Measurements from ENCODE around the gene SMOC2. TPM values are rescaled to one million over a fixed set of nuclear protein-coding genes. Genes with fewer than 3 reads are reported as not detected.

Gene SMOC2
- total and polyA plus RNA-seq, 2 donors (not counting 1 experiment from before 2014, with no cell fraction given), result 0.37 TPM; not detected in 1

- H3K9me3 Mint-ChIP-seq (ENCODE audit: insufficient read depth), result no peaks in the 10 kb centered on the region
- H3K9me3 ChIP-seq (ENCODE audit: control extremely low read depth in 1 of 3, control insufficient read depth in 2 of 3, insufficient read depth in 1 of 3, low read length in 2 of 3), result peaks cover 0 to 21% (median 0%) of the 10 kb centered on the region in 3 donors
- H3K36me3 ChIP-seq (replicated peaks in 1 of 2; ENCODE audit: control extremely low read depth in 1 of 2, control insufficient read depth in 1 of 2, extremely low read depth in 1 of 2, insufficient read depth in 2 of 2, low read length in 1 of 2), result no peaks in the 10 kb centered on the region
- POLR2A ChIA-PET, result no interaction called here
- no peaks in the 10 kb centered on the region for H3K27me3 Mint-ChIP-seq
- WGBS (ENCODE audit: insufficient coverage), result 89% methylated on average over 37 of the region's 37 CpGs
- H4K20me1 ChIP-seq (ENCODE audit: control insufficient read depth, insufficient read depth, low read length, poor library complexity, severe bottlenecking), result no peaks in the 10 kb centered on the region
- no peak overlapping the region for H3K4me3 Mint-ChIP-seq
- ATAC-seq (ENCODE audit: low read depth) (no peak), DNase-seq (no peak)
- no peaks in the 10 kb centered on the region for H3K4me1 Mint-ChIP-seq
- H3K4me1 ChIP-seq (ENCODE audit: control insufficient read depth in 2 of 2, insufficient read depth in 2 of 2, low read length in 2 of 2), result no peaks in the 10 kb centered on the region
- no peak overlapping the region for H3K27ac ChIP-seq (ENCODE audit: low read length in 2 of 2)
- no peaks in the 10 kb centered on the region for H3K79me2 ChIP-seq (ENCODE audit: control insufficient read depth, insufficient read depth, low read length)
- no peak overlapping the region for H3K9ac ChIP-seq (ENCODE audit: low read length)
- intact Hi-C loops (cut with micrococcal nuclease), result no loop called here
- H3K4me3 ChIP-seq (ENCODE audit: control extremely low read depth in 1 of 5, extremely low read depth in 1 of 5, insufficient read depth in 1 of 5, low read depth in 2 of 5, low read length in 4 of 5), result no peak overlapping the region
- no peak for TF ChIP-seq EZH2 (IDR thresholded peaks at IDR 0.05; ENCODE audit: borderline replicate concordance, insufficient read depth, low read depth, low read length, poor library complexity, severe bottlenecking)
- TF ChIP-seq CTCF (IDR thresholded peaks at IDR 0.05), result no peak
- no peak overlapping the region for H3K4me2 ChIP-seq (replicated peaks; ENCODE audit: low read depth, low read length, poor library complexity, severe bottlenecking)
- no peak overlapping the region for H2AFZ ChIP-seq (ENCODE audit: insufficient read depth, low read depth, low read length, poor library complexity, severe bottlenecking)
- no peak overlapping the region for H3K27ac Mint-ChIP-seq
- CTCF ChIA-PET, result no interaction called here
- peaks cover 0 to 2% (median 0%) of the 10 kb centered on the region in 4 experiments for H3K27me3 ChIP-seq (replicated peaks in 1 of 4; ENCODE audit: control extremely low read depth in 1 of 4, control insufficient read depth in 3 of 4, insufficient read depth in 4 of 4, low read length in 3 of 4)
Observed at GRCh38 chr6:168516944-168517741, 76.2 kb downstream of the SMOC2 start.

GRCh38 chr6:168517742-168518347 is 76.9 kb downstream of the SMOC2 start:
- CTCF ChIA-PET, result no interaction called here
- intact Hi-C loops (cut with micrococcal nuclease), result no loop called here

More at GRCh38 chr6:168517742-168518347, 76.9 kb downstream of the SMOC2 start:
- H3K9me3 Mint-ChIP-seq (ENCODE audit: insufficient read depth), result no peaks in the 10 kb centered on the region
- no peak overlapping the region for H2AFZ ChIP-seq (ENCODE audit: insufficient read depth, low read depth, low read length, poor library complexity, severe bottlenecking)
- H3K9ac ChIP-seq (ENCODE audit: low read length), result no peak overlapping the region
- WGBS (ENCODE audit: insufficient coverage), result 88% methylated on average over 39 of the region's 39 CpGs
- H4K20me1 ChIP-seq (ENCODE audit: control insufficient read depth, insufficient read depth, low read length, poor library complexity, severe bottlenecking), result no peaks in the 10 kb centered on the region
- H3K27me3 Mint-ChIP-seq, result peaks cover 4% of the 10 kb centered on the region
- no peak overlapping the region for H3K4me3 ChIP-seq (ENCODE audit: control extremely low read depth in 1 of 5, extremely low read depth in 1 of 5, insufficient read depth in 1 of 5, low read depth in 2 of 5, low read length in 4 of 5)
- H3K4me1 ChIP-seq (ENCODE audit: control insufficient read depth in 2 of 2, insufficient read depth in 2 of 2, low read length in 2 of 2), result no peaks in the 10 kb centered on the region
- no peaks in the 10 kb centered on the region for H3K4me1 Mint-ChIP-seq
- H3K4me3 Mint-ChIP-seq, result no peak overlapping the region
- H3K27me3 ChIP-seq (replicated peaks in 1 of 4; ENCODE audit: control extremely low read depth in 1 of 4, control insufficient read depth in 3 of 4, insufficient read depth in 4 of 4, low read length in 3 of 4), result peaks cover 0 to 2% (median 0%) of the 10 kb centered on the region in 4 experiments
- DNase-seq (no peak), ATAC-seq (ENCODE audit: low read depth) (no peak)
- no peaks in the 10 kb centered on the region for H3K79me2 ChIP-seq (ENCODE audit: control insufficient read depth, insufficient read depth, low read length)
- no peaks in the 10 kb centered on the region for H3K36me3 ChIP-seq (replicated peaks in 1 of 2; ENCODE audit: control extremely low read depth in 1 of 2, control insufficient read depth in 1 of 2, extremely low read depth in 1 of 2, insufficient read depth in 2 of 2, low read length in 1 of 2)
- no peak for TF ChIP-seq EZH2 (IDR thresholded peaks at IDR 0.05; ENCODE audit: borderline replicate concordance, insufficient read depth, low read depth, low read length, poor library complexity, severe bottlenecking)
- TF ChIP-seq CTCF (IDR thresholded peaks at IDR 0.05), result no peak
- H3K27ac Mint-ChIP-seq, result no peak overlapping the region
- H3K27ac ChIP-seq (ENCODE audit: low read length in 2 of 2), result no peak overlapping the region
- no peak overlapping the region for H3K4me2 ChIP-seq (replicated peaks; ENCODE audit: low read depth, low read length, poor library complexity, severe bottlenecking)
- POLR2A ChIA-PET, result no interaction called here
- peaks cover 0 to 21% (median 0%) of the 10 kb centered on the region in 3 donors for H3K9me3 ChIP-seq (ENCODE audit: control extremely low read depth in 1 of 3, control insufficient read depth in 2 of 3, insufficient read depth in 1 of 3, low read length in 2 of 3)

Measured in B cell (primary cell).